ENCODE data around the gene SNTB2. TPM values are rescaled to one million over a fixed set of nuclear protein-coding genes. Genes with fewer than 3 reads are reported as not detected.

The SNTB2 gene
- total and polyA plus RNA-seq, 2 of the 13 experiments (the other 11 are each of a cell fraction or from before 2014, with no cell fraction given), result 11.5 to 19.2 TPM

DNA sequence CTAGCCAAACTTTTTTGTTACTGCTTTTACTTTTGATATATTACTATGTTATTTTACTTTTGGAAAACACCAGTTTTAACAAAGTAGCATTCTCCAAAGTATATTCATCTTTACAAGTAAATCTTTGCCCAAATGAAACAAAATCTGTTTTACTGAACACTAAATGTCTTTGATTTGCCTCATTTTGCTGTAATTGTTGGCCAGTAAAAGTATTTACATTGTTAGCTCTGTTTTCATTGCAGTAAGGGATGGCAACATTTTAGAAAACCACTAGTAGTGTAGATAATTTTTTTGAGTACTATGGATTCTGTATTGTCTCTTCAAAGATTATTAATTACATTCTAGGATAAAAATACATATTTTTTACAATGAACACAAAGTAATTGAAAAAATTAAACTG lies 10.6 kb downstream of the SNTB2 start (continued):
- TF ChIP-seq, protein P1, sequence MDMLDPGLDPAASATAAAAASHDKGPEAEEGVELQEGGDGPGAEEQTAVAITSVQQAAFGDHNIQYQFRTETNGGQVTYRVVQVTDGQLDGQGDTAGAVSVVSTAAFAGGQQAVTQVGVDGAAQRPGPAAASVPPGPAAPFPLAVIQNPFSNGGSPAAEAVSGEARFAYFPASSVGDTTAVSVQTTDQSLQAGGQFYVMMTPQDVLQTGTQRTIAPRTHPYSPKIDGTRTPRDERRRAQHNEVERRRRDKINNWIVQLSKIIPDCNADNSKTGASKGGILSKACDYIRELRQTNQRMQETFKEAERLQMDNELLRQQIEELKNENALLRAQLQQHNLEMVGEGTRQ (IDR thresholded peaks at IDR 0.05; ENCODE audit: low read depth, low read length), result no peak
- TF ChIP-seq, protein P1 (CRISPR knock-in tag; IDR thresholded peaks at IDR 0.05; ENCODE audit: borderline replicate concordance), result no peak
- TF ChIP-seq ISX (CRISPR knock-in tag; conservative IDR thresholded peaks at IDR 0.05) (no peak), CENPX (CRISPR knock-in tag; IDR thresholded peaks at IDR 0.05) (no peak), FOXA1 (IDR thresholded peaks at IDR 0.05) (no peak), FOXA1 (CRISPR knock-in tag; IDR thresholded peaks at IDR 0.05) (no peak)
- TF ChIP-seq, protein P2, sequence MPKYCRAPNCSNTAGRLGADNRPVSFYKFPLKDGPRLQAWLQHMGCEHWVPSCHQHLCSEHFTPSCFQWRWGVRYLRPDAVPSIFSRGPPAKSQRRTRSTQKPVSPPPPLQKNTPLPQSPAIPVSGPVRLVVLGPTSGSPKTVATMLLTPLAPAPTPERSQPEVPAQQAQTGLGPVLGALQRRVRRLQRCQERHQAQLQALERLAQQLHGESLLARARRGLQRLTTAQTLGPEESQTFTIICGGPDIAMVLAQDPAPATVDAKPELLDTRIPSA (CRISPR knock-in tag; IDR thresholded peaks at IDR 0.05; ENCODE audit: borderline replicate concordance), result no peak
- TF ChIP-seq, protein P3, sequence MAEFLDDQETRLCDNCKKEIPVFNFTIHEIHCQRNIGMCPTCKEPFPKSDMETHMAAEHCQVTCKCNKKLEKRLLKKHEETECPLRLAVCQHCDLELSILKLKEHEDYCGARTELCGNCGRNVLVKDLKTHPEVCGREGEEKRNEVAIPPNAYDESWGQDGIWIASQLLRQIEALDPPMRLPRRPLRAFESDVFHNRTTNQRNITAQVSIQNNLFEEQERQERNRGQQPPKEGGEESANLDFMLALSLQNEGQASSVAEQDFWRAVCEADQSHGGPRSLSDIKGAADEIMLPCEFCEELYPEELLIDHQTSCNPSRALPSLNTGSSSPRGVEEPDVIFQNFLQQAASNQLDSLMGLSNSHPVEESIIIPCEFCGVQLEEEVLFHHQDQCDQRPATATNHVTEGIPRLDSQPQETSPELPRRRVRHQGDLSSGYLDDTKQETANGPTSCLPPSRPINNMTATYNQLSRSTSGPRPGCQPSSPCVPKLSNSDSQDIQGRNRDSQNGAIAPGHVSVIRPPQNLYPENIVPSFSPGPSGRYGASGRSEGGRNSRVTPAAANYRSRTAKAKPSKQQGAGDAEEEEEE (CRISPR knock-in tag; IDR thresholded peaks at IDR 0.05; ENCODE audit: borderline replicate concordance), result no peak

DNA sequence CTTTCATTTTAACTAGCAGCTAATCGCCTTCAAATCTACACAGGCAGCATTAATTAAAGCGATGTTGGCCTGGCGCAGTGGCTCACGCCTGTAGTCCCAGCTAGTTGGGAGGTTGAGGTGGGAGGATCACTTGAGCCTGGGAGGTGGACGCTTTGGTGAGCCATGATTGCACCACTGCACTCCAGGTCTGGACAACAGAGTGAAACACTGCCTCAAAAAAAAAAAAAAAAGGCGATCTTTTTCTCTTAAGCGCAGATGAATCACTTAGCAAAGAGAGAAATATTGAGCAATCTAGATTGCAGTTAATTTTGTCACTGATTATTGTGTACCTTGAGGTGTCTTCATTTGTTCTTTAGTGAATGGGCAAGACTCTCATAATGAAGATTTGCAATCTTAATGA lies 12.4 kb downstream of the SNTB2 start:
- H3K9ac ChIP-seq (ENCODE audit: insufficient read depth, low read depth, low read length), result no peak overlapping the region
- no peaks in the 10 kb centered on the region for H4K20me1 ChIP-seq (ENCODE audit: insufficient read depth, low read length)
- intact Hi-C loops (cut with micrococcal nuclease; ENCODE audit: unreplicated experiment) (no loop called here), in situ Hi-C loops (cut with HindIII; ENCODE audit: extremely low pct_ligation_motif_present, low pct_unique_long_range_greater_than_20kb) (no loop called here)
- H3K4me3 ChIP-seq (replicated peaks in 1 of 3; ENCODE audit: insufficient read depth in 1 of 3, low read depth in 2 of 3, low read length in 3 of 3), result no peak overlapping the region
- no peak overlapping the region for H3K27ac ChIP-seq (ENCODE audit: extremely low read length, insufficient read depth, low read length)
- H3K79me2 ChIP-seq (ENCODE audit: insufficient read depth, low read length), result peaks cover 49% of the 10 kb centered on the region
- ATAC-seq (no peak), DNase-seq (ENCODE audit: low spot score) (no peak), FAIRE-seq (no peak)
- H3K9me3 ChIP-seq (ENCODE audit: low read length), result no peaks in the 10 kb centered on the region
- CTCF ChIA-PET (ENCODE audit: low intra/inter-chr PET ratio, low total read pairs), result no interaction called here
- no peak overlapping the region for H3K4me2 ChIP-seq (ENCODE audit: low read depth, low read length)
- no peaks in the 10 kb centered on the region for H3K27me3 ChIP-seq (ENCODE audit: control insufficient read depth in 1 of 2, insufficient read depth in 2 of 2, low read length in 2 of 2)
- POLR2A ChIA-PET, result interaction anchor here (0.5 to 1.4 kb wide), 2 partner anchors 10 to 87 kb away, joined by 3 read pairs; no protein-coding TSS in a partner anchor
- WGBS (ENCODE audit: low lambda C conversion rate), result 97% methylated on average over 7 of the region's 7 CpGs
- H2AFZ ChIP-seq (ENCODE audit: low read length), result no peak overlapping the region
- H3K36me3 ChIP-seq (replicated peaks in 1 of 2; ENCODE audit: control insufficient read depth in 1 of 2, insufficient read depth in 2 of 2, low read length in 2 of 2), result no peaks in the 10 kb centered on the region
- BruUV-seq (replicated peaks), result no TSS peak
- peaks cover 13% of the 10 kb centered on the region for H3K4me1 ChIP-seq (ENCODE audit: insufficient read depth, low read length)
- TF ChIP-seq, protein P4, sequence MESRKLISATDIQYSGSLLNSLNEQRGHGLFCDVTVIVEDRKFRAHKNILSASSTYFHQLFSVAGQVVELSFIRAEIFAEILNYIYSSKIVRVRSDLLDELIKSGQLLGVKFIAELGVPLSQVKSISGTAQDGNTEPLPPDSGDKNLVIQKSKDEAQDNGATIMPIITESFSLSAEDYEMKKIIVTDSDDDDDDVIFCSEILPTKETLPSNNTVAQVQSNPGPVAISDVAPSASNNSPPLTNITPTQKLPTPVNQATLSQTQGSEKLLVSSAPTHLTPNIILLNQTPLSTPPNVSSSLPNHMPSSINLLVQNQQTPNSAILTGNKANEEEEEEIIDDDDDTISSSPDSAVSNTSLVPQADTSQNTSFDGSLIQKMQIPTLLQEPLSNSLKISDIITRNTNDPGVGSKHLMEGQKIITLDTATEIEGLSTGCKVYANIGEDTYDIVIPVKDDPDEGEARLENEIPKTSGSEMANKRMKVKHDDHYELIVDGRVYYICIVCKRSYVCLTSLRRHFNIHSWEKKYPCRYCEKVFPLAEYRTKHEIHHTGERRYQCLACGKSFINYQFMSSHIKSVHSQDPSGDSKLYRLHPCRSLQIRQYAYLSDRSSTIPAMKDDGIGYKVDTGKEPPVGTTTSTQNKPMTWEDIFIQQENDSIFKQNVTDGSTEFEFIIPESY (CRISPR knock-in tag; IDR thresholded peaks at IDR 0.05), result 0 out of 2 replicates have a peak, but pooled peaks have one; percentile 29
- TF ChIP-seq NR1H2 (CRISPR knock-in tag; IDR thresholded peaks at IDR 0.05; ENCODE audit: borderline replicate concordance, low read depth), result no peak
- TF ChIP-seq CEBPG (CRISPR knock-in tag; IDR thresholded peaks at IDR 0.05), result 0 out of 2 replicates have a peak, but pooled peaks have one; percentile 15
- TF ChIP-seq CEBPB (IDR thresholded peaks at IDR 0.05; ENCODE audit: borderline replicate concordance, low read depth, low read length), result peak; percentile 62; the same call in 1 of the 2 replicates
- no peak for TF ChIP-seq KDM5B (CRISPR knock-in tag; IDR thresholded peaks at IDR 0.05; ENCODE audit: borderline replicate concordance)
- no peak for TF ChIP-seq ZNF329 (CRISPR knock-in tag; IDR thresholded peaks at IDR 0.05; ENCODE audit: low read depth)
- TF ChIP-seq, protein P5, sequence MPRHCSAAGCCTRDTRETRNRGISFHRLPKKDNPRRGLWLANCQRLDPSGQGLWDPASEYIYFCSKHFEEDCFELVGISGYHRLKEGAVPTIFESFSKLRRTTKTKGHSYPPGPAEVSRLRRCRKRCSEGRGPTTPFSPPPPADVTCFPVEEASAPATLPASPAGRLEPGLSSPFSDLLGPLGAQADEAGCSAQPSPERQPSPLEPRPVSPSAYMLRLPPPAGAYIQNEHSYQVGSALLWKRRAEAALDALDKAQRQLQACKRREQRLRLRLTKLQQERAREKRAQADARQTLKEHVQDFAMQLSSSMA (CRISPR knock-in tag; IDR thresholded peaks at IDR 0.05), result no peak
- TF ChIP-seq ZNF572 (CRISPR knock-in tag; IDR thresholded peaks at IDR 0.05), result no peak
- no peak for TF ChIP-seq ZBTB42 (CRISPR knock-in tag; IDR thresholded peaks at IDR 0.05)
